CD4-positive, alpha-beta memory T cell (primary cell): Measurements from ENCODE around the gene NLRP12. TPM values are rescaled to one million over a fixed set of nuclear protein-coding genes. Genes with fewer than 3 reads are reported as not detected.
"Not testable (repeated sequence)": the region's sequence is repeated elsewhere in the genome, so short reads cannot be mapped to it uniquely, and the experiment has no call there.

Source experiments
- CTCF ChIA-PET: fragments of 350-600 bp; sonication (Branson Sonifier 250); formaldehyde crosslinking; loops from one replicate; lab custom pipeline; 2021; ENCODE audit warnings: inconsistent platforms; ENCODE audit not compliant: partially characterized antibody; lab: Charles Lee
- POLR2A ChIA-PET: fragments of 350-600 bp; sonication (Branson Sonifier 250); formaldehyde crosslinking; loops from one replicate; lab custom pipeline; 2021; ENCODE audit not compliant: partially characterized antibody; lab: Charles Lee
- DNase-seq, 5 donors: peaks; one replicate each; pipeline versions ENCODE4 v3.0.0 to v3.0.0-alpha.2; 2020 to 2022; ENCODE audit warnings: mixed read lengths in 1 of 5
- H3K27ac ChIP-seq: one replicate; pipeline ENCODE4 v1.7.0; 2013; ENCODE audit warnings: low read depth, low read length
- H3K27me3 ChIP-seq: 2 replicates; pipeline ENCODE4 v1.7.0; 2013; ENCODE audit warnings: mild to moderate bottlenecking, low read length, moderate library complexity; ENCODE audit not compliant: insufficient read depth
- H3K36me3 ChIP-seq: 2 replicates; pipeline ENCODE4 v1.7.0; 2013; ENCODE audit warnings: mild to moderate bottlenecking, low read length, moderate library complexity; ENCODE audit not compliant: insufficient read depth
- H3K4me1 ChIP-seq: 2 replicates; pipeline ENCODE4 v1.7.0; 2013; ENCODE audit warnings: mild to moderate bottlenecking, low read length, moderate library complexity; ENCODE audit not compliant: insufficient read depth
- H3K4me3 ChIP-seq, 2 donors: one replicate each; pipeline ENCODE4 v1.7.0; 2013; ENCODE audit warnings: low read length in 2 of 2, mild to moderate bottlenecking in 1 of 2
- H3K9me3 ChIP-seq, 2 donors: one replicate each; pipeline ENCODE4 v1.7.0; 2013; ENCODE audit warnings: low read length in 2 of 2, control low read depth in 1 of 2; ENCODE audit not compliant: control insufficient read depth in 1 of 2
- H3K27ac Mint-ChIP-seq, 7 donors: one replicate each; pipeline ENCODE4 v1.8.0; 2020 to 2021; ENCODE audit warnings: mixed read lengths in 7 of 7, mild to moderate bottlenecking in 6 of 7, inconsistent platforms in 3 of 7, moderate library complexity in 3 of 7
- H3K27me3 Mint-ChIP-seq, 2 donors: one replicate each; pipeline ENCODE4 v1.8.0; 2020 to 2021; ENCODE audit warnings: mixed read lengths in 2 of 2
- H3K36me3 Mint-ChIP-seq, 2 donors: one replicate each; pipeline ENCODE4 v1.8.0; 2020 to 2021; ENCODE audit warnings: mixed read lengths in 2 of 2, inconsistent platforms in 1 of 2, mild to moderate bottlenecking in 1 of 2
- H3K4me1 Mint-ChIP-seq, 4 donors: one replicate each; pipeline ENCODE4 v1.8.0; 2020 to 2021; ENCODE audit warnings: mixed read lengths in 4 of 4, mild to moderate bottlenecking in 1 of 4
- H3K4me3 Mint-ChIP-seq, 8 donors: one replicate each; pipeline ENCODE4 v1.8.0; 2020 to 2021; ENCODE audit warnings: mixed read lengths in 8 of 8, mild to moderate bottlenecking in 7 of 8, moderate library complexity in 6 of 8, inconsistent platforms in 3 of 8
- H3K9me3 Mint-ChIP-seq, 8 donors: one replicate each; pipeline ENCODE4 v1.8.0; 2020 to 2021; ENCODE audit warnings: mixed read lengths in 8 of 8, mild to moderate bottlenecking in 5 of 8, inconsistent platforms in 3 of 8, moderate library complexity in 1 of 8
- intact Hi-C: fragments of 100-400 bp; cut with micrococcal nuclease; formaldehyde crosslinking; loops from one replicate; pipeline ENCODE4 v1.15.1; 2023
- microRNA-seq: library from miRNA; unstranded; fragments of <30 nt; microRNA quantifications from one replicate; pipeline ENCODE4 v1.2.0, GENCODE V29; 2021; ENCODE audit warnings: borderline replicate concordance, borderline number of aligned reads, borderline microRNAs expressed, mixed read lengths
- polyA plus RNA-seq, 2 donors: library from polyadenylated mRNA; unstranded; fragments of 300-500 nt; fragmentation: Illumina TruSeq; gene quantifications; one replicate each; pipeline ENCODE4 v1.2.3, GENCODE V29; 2021
- total RNA-seq, 2 experiments: library from RNA; stranded (reverse); gene quantifications; one replicate each; pipeline ENCODE4 v1.2.3, GENCODE V29; 2021

NLRP12 gene
- total and polyA plus RNA-seq, 4 experiments from 2014 or later: not detected

- Mint-ChIP-seq H3K9me3 (peaks cover 0 to 4% (median 0%) of the 10 kb centered on the region in 8 donors), H3K4me1 (peaks cover 0 to 5% (median 2%) of the 10 kb centered on the region in 4 donors), H3K4me3 (no peak overlapping the region), H3K27ac (no peak overlapping the region), H3K36me3 (no peaks in the 10 kb centered on the region), H3K27me3 (peaks cover 2 to 7% of the 10 kb centered on the region in 2 donors)
- no peak for DNase-seq
- no peak overlapping the region for H3K27ac ChIP-seq
- ChIA-PET CTCF (interaction anchor here (1.5 kb wide), 1 partner anchor 259 kb away, joined by 6 read pairs; no protein-coding TSS in a partner anchor), POLR2A (no interaction called here)
- intact Hi-C loops: loop anchor here (5.0 to 10.0 kb wide), 2 partner anchors 251 to 494 kb away; no protein-coding TSS in a partner anchor
- no peaks in the 10 kb centered on the region for H3K36me3 ChIP-seq
- H3K4me3 ChIP-seq: no peak overlapping the region
- no peaks in the 10 kb centered on the region for H3K4me1 ChIP-seq
- no peaks in the 10 kb centered on the region for H3K9me3 ChIP-seq
- H3K27me3 ChIP-seq: no peaks in the 10 kb centered on the region
Measured at GRCh38 chr19:53771144-53771543, 53.0 kb downstream of the NLRP12 start.

DNA sequence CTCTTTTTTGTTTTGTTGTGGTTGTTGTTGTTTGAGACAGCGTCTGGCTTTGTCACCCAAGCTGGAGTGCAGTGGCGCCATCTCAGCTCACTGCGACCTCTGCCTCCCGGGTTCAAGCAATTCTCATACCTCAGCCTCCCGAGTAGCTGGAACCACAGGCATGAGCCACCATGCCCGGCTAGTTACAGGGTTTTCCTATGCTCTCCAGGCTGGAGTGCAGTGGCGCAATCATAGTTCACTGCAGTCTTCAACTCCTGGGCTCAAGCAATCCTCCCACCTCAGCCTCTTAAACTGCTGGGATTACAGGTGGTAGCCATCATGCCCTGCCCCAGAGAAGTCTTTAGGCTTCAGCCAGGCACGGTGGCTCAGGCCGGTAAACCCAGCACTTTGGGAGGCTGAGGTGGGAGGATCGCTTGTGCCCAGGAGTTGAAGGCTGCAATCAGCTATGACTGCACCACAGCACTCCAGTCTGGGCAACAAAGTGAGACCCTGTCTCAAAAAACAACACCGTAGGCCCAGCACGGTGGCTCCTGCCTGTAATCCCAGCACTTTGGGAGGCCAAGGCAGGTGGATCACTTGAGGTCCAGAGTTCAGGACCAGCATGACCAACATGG lies 54.3 kb downstream of the NLRP12 start:
- H3K27me3 ChIP-seq, CTCF ChIA-PET, H3K4me1 Mint-ChIP-seq, H3K9me3 ChIP-seq, H3K4me3 ChIP-seq, H3K27ac ChIP-seq, H3K27me3 Mint-ChIP-seq, DNase-seq, H3K4me1 ChIP-seq, H3K4me3 Mint-ChIP-seq, H3K36me3 ChIP-seq, POLR2A ChIA-PET, H3K27ac Mint-ChIP-seq, H3K9me3 Mint-ChIP-seq, H3K36me3 Mint-ChIP-seq: not testable (repeated sequence)
- intact Hi-C loops: loop anchor here (5.0 to 10.0 kb wide), 2 partner anchors 252 to 495 kb away; no protein-coding TSS in a partner anchor

- peaks cover 0 to 5% (median 2%) of the 10 kb centered on the region in 4 donors for H3K4me1 Mint-ChIP-seq
- no peaks in the 10 kb centered on the region for H3K9me3 ChIP-seq
- H3K4me3 Mint-ChIP-seq: no peak overlapping the region
- H3K27me3 ChIP-seq: no peaks in the 10 kb centered on the region
- DNase-seq: no peak
- H3K36me3 ChIP-seq: no peaks in the 10 kb centered on the region
- CTCF ChIA-PET: no interaction called here
- H3K27ac ChIP-seq: no peak overlapping the region
- H3K4me1 ChIP-seq: no peaks in the 10 kb centered on the region
- H3K27me3 Mint-ChIP-seq: peaks cover 2 to 7% of the 10 kb centered on the region in 2 donors
- POLR2A ChIA-PET: no interaction called here
- H3K27ac Mint-ChIP-seq: no peak overlapping the region
- intact Hi-C loops: no loop called here
- H3K9me3 Mint-ChIP-seq: peaks cover 0 to 4% (median 0%) of the 10 kb centered on the region in 8 donors
- no peak overlapping the region for H3K4me3 ChIP-seq
- H3K36me3 Mint-ChIP-seq: no peaks in the 10 kb centered on the region
Measured at GRCh38 chr19:53768401-53768800, 55.7 kb downstream of the NLRP12 start.

- not testable (repeated sequence) for H3K27ac Mint-ChIP-seq, H3K27me3 Mint-ChIP-seq
Measured at GRCh38 chr19:53758991-53759390, 65.1 kb downstream of the NLRP12 start.

More at GRCh38 chr19:53758991-53759390, 65.1 kb downstream of the NLRP12 start:
- H3K36me3 ChIP-seq, POLR2A ChIA-PET, CTCF ChIA-PET, H3K27me3 ChIP-seq, H3K9me3 Mint-ChIP-seq, H3K4me1 Mint-ChIP-seq, H3K4me3 ChIP-seq, H3K9me3 ChIP-seq, H3K36me3 Mint-ChIP-seq, H3K4me1 ChIP-seq, DNase-seq, H3K4me3 Mint-ChIP-seq, H3K27ac ChIP-seq, intact Hi-C loops: not testable (repeated sequence)

Small RNA genes lying within 50 kb of the gene (microRNA-seq; reads per million reads assigned to microRNA genes)
- gene MIR1283-2 (not detected), gene MIR371A (not detected), gene MIR372 (not detected), gene MIR373 (not detected), gene MIR516A1 (not detected), gene MIR516A2 (not detected), gene MIR519A1 (not detected), gene MIR521-1 (not detected), gene MIR522 (not detected), gene MIR527 (not detected)

Other genes starting within 250 kb of the NLRP12 start
- gene DPRX, start 192.3 kb downstream of the NLRP12 start, total RNA-seq: not detected
- not detected for gene DPRX, start 192.3 kb downstream of the NLRP12 start, polyA plus RNA-seq
- gene MYADM, start 43.6 kb upstream of the NLRP12 start, total RNA-seq: 10 to 100 TPM; 42.1 to 45.8 TPM
- 10 to 100 TPM; 38.5 to 67.9 TPM for gene MYADM, start 43.6 kb upstream of the NLRP12 start, polyA plus RNA-seq
- not detected for gene PRKCG, start 57.9 kb upstream of the NLRP12 start, total RNA-seq
- gene PRKCG, start 57.9 kb upstream of the NLRP12 start, polyA plus RNA-seq: under 1 TPM in 1 of 2 donors, not detected in 1; 0.06 TPM
- not detected for gene CACNG7, start 85.0 kb upstream of the NLRP12 start, total RNA-seq
- gene CACNG7, start 85.0 kb upstream of the NLRP12 start, polyA plus RNA-seq: not detected
- gene CACNG8, start 138.6 kb upstream of the NLRP12 start, total RNA-seq: not detected
- gene CACNG8, start 138.6 kb upstream of the NLRP12 start, polyA plus RNA-seq: not detected
- gene CACNG6, start 167.3 kb upstream of the NLRP12 start, total RNA-seq: not detected
- gene CACNG6, start 167.3 kb upstream of the NLRP12 start, polyA plus RNA-seq: not detected
- not detected for gene VSTM1, start 239.6 kb upstream of the NLRP12 start, total RNA-seq
- gene VSTM1, start 239.6 kb upstream of the NLRP12 start, polyA plus RNA-seq: not detected